ENCODE measurements around the gene SLC7A7. TPM values are rescaled to one million over a fixed set of nuclear protein-coding genes. Genes with fewer than 3 reads are reported as not detected.

SLC7A7 gene
- polyA plus RNA-seq, 1 donor from 2014 or later, result not detected

- no peaks in the 10 kb centered on the region for H3K36me3 ChIP-seq (ENCODE audit: insufficient read depth, low read length)
- no peaks in the 10 kb centered on the region for H3K9me3 ChIP-seq (ENCODE audit: low read length)
- peak overlapping the region; percentile 89 for H3K27ac ChIP-seq (ENCODE audit: low read length)
- no peaks in the 10 kb centered on the region for H3K9me2 ChIP-seq (ENCODE audit: insufficient read depth, low read length)
- H3K27me3 ChIP-seq (ENCODE audit: insufficient read depth, low read depth, low read length), result no peaks in the 10 kb centered on the region
- peak overlapping the region; percentile 81 for H3K9ac ChIP-seq (ENCODE audit: low read length)
- H3K4me3 ChIP-seq (ENCODE audit: low read length), result peak overlapping the region; percentile 95
- TF ChIP-seq CTCF (IDR thresholded peaks at IDR 0.05; ENCODE audit: poor library complexity, severe bottlenecking) (no peak), SMC3 (conservative IDR thresholded peaks at IDR 0.05; ENCODE audit: poor library complexity) (no peak), REST (IDR thresholded peaks at IDR 0.05; ENCODE audit: borderline replicate concordance) (no peak), EZH2 (IDR thresholded peaks at IDR 0.05; ENCODE audit: borderline replicate concordance, insufficient read depth, low read length, poor library complexity, severe bottlenecking) (no peak), EP300 (conservative IDR thresholded peaks at IDR 0.05; ENCODE audit: poor library complexity, severe bottlenecking) (no peak), MXI1 (conservative IDR thresholded peaks at IDR 0.05; ENCODE audit: poor library complexity, severe bottlenecking) (no peak), TAF1 (IDR thresholded peaks at IDR 0.05; ENCODE audit: low read depth) (no peak), POLR2AphosphoS5 (IDR thresholded peaks at IDR 0.05) (no peak), RAD21 (conservative IDR thresholded peaks at IDR 0.05) (no peak)
- no peaks in the 10 kb centered on the region for H4K20me1 ChIP-seq (ENCODE audit: insufficient read depth)
- H3F3A ChIP-seq (ENCODE audit: insufficient read depth, low read length, poor library complexity, severe bottlenecking), result no peaks in the 10 kb centered on the region
- H3K4me2 ChIP-seq (ENCODE audit: low read length), result peak overlapping the region; percentile 94
- peaks cover 18% of the 10 kb centered on the region for H3K79me2 ChIP-seq (replicated peaks; ENCODE audit: insufficient read depth, low read length)
- H2AFZ ChIP-seq (ENCODE audit: low read depth, low read length), result peak overlapping the region; percentile 92
These were observed 48.0 kb downstream of the SLC7A7 start for GRCh38 chr14:22767323-22767589.

- H3K79me2 ChIP-seq (replicated peaks; ENCODE audit: insufficient read depth, low read length), result peaks cover 18% of the 10 kb centered on the region
- no peaks in the 10 kb centered on the region for H3K27me3 ChIP-seq (ENCODE audit: insufficient read depth, low read depth, low read length)
- peak within 1 kb of the TSS; percentile 96 for H2AFZ ChIP-seq (ENCODE audit: low read depth, low read length)
- H3K4me3 ChIP-seq (ENCODE audit: low read length), result peak within 1 kb of the TSS; percentile 95
- no peaks in the 10 kb centered on the region for H4K20me1 ChIP-seq (ENCODE audit: insufficient read depth)
- no peaks in the 10 kb centered on the region for H3K9me3 ChIP-seq (ENCODE audit: low read length)
- peak within 1 kb of the TSS; percentile 94 for H3K4me2 ChIP-seq (ENCODE audit: low read length)
- peak within 1 kb of the TSS; percentile 89 for H3K27ac ChIP-seq (ENCODE audit: low read length)
- no peaks in the 10 kb centered on the region for H3K9me2 ChIP-seq (ENCODE audit: insufficient read depth, low read length)
- peak within 1 kb of the TSS; percentile 81 for H3K9ac ChIP-seq (ENCODE audit: low read length)
- no peaks in the 10 kb centered on the region for H3F3A ChIP-seq (ENCODE audit: insufficient read depth, low read length, poor library complexity, severe bottlenecking)
- no peak for TF ChIP-seq EP300 (conservative IDR thresholded peaks at IDR 0.05; ENCODE audit: poor library complexity, severe bottlenecking)
- TF ChIP-seq EZH2 (IDR thresholded peaks at IDR 0.05; ENCODE audit: borderline replicate concordance, insufficient read depth, low read length, poor library complexity, severe bottlenecking), result no peak
- peak; percentile 40 for TF ChIP-seq RAD21 (conservative IDR thresholded peaks at IDR 0.05)
- TF ChIP-seq SMC3 (conservative IDR thresholded peaks at IDR 0.05; ENCODE audit: poor library complexity), result no peak
- peak; percentile 77 for TF ChIP-seq REST (IDR thresholded peaks at IDR 0.05; ENCODE audit: borderline replicate concordance)
- peak; percentile 89 for TF ChIP-seq TAF1 (IDR thresholded peaks at IDR 0.05; ENCODE audit: low read depth)
- TF ChIP-seq CTCF (IDR thresholded peaks at IDR 0.05; ENCODE audit: poor library complexity, severe bottlenecking), result no peak
- peak; percentile 95 for TF ChIP-seq MXI1 (conservative IDR thresholded peaks at IDR 0.05; ENCODE audit: poor library complexity, severe bottlenecking)
- peak; percentile 86 for TF ChIP-seq POLR2AphosphoS5 (IDR thresholded peaks at IDR 0.05)
- H3K36me3 ChIP-seq (ENCODE audit: insufficient read depth, low read length), result no peaks in the 10 kb centered on the region
These were observed 48.5 kb downstream of the SLC7A7 start, which contains the start of gene OXA1L for GRCh38 chr14:22766457-22767322. Gene OXA1L, plus strand, starts transcription at chr14:22766688. Its CDS starts 14 bp downstream, at chr14:22766702.

Data from neural cell (in vitro differentiated cells).